Hippocampal formation (tissue), 2 donors: ENCODE data around the gene PTPRN2.
"Not testable (repeated sequence)": the region's sequence is repeated elsewhere in the genome, so short reads cannot be mapped to it uniquely, and the experiment has no call there.

ENCODE experiments used
- DNase-seq, 2 donors: peaks; one replicate each; lab custom pipeline; 2025; lab: John Stamatoyannopoulos, UW

PTPRN2 gene

GRCh38 chr7:158385496-158386354 is 201.9 kb downstream of the PTPRN2 start:
- not testable (repeated sequence) for DNase-seq

- DNase-seq: no peak
Measured at GRCh38 chr7:158384746-158385145, 202.9 kb downstream of the PTPRN2 start.

- no peak for DNase-seq
Measured at GRCh38 chr7:158383665-158384064, 204.0 kb downstream of the PTPRN2 start.

- no peak for DNase-seq
Measured at GRCh38 chr7:158382363-158383254, 205.0 kb downstream of the PTPRN2 start.

GRCh38 chr7:158381956-158382355 is 205.7 kb downstream of the PTPRN2 start:
- DNase-seq: no peak

GRCh38 chr7:158378978-158379377 is 208.6 kb downstream of the PTPRN2 start:
- no peak for DNase-seq

GRCh38 chr7:158377800-158378623 is 209.6 kb downstream of the PTPRN2 start:
- DNase-seq: no peak

- not testable (repeated sequence) for DNase-seq
Measured at GRCh38 chr7:158376839-158377186, 210.8 kb downstream of the PTPRN2 start.

GRCh38 chr7:158376146-158376838 is 211.3 kb downstream of the PTPRN2 start:
- DNase-seq: not testable (repeated sequence)

- no peak for DNase-seq
Measured at GRCh38 chr7:158375034-158375433, 212.6 kb downstream of the PTPRN2 start.

- DNase-seq: no peak
Measured at GRCh38 chr7:158374586-158374985, 213.0 kb downstream of the PTPRN2 start.

GRCh38 chr7:158374146-158374545 is 213.5 kb downstream of the PTPRN2 start:
- no peak for DNase-seq

- DNase-seq: no peak
Measured at GRCh38 chr7:158373476-158374133, 214.0 kb downstream of the PTPRN2 start.

- DNase-seq: no peak
Measured at GRCh38 chr7:158372400-158373342, 215.0 kb downstream of the PTPRN2 start.

- DNase-seq: no peak
Measured at GRCh38 chr7:158371856-158372255, 215.8 kb downstream of the PTPRN2 start.

GRCh38 chr7:158369866-158370265 is 217.8 kb downstream of the PTPRN2 start:
- no peak for DNase-seq

- no peak for DNase-seq
Measured at GRCh38 chr7:158369290-158369689, 218.3 kb downstream of the PTPRN2 start.

- DNase-seq: no peak
Measured at GRCh38 chr7:158368449-158368848, 219.2 kb downstream of the PTPRN2 start.

GRCh38 chr7:158367634-158367982 is 220.0 kb downstream of the PTPRN2 start:
- DNase-seq: no peak
